GM12865 (cell line): ENCODE data around the gene WASF3.

Experiments used
- DNase-seq: peaks from one replicate; pipeline ENCODE4 v3.0.0; 2010; ENCODE audit warnings: low read depth
- H3K4me3 ChIP-seq: 2 replicates; pipeline ENCODE4 v1.5.1; 2011; ENCODE audit warnings: mild to moderate bottlenecking, low read depth, low read length, control low read depth
- CTCF ChIP-seq: IDR thresholded peaks from 2 replicates; pipeline ENCODE4 v1.5.1; 2011; ENCODE audit warnings: low read length, control low read depth, low read depth, inconsistent platforms; ENCODE audit not compliant: insufficient read depth; ENCODE audit errors: missing control alignments

WASF3 gene

GRCh38 chr13:26688980-26689379 lies 131.5 kb downstream of the WASF3 start:
- H3K4me3 ChIP-seq, result no peak overlapping the region
- TF ChIP-seq CTCF, result no peak
- no peak for DNase-seq

- TF ChIP-seq CTCF, result no peak
- no peak for DNase-seq
- H3K4me3 ChIP-seq, result no peak overlapping the region
Observed at GRCh38 chr13:26693749-26694463, 136.4 kb downstream of the WASF3 start.

GRCh38 chr13:26694609-26695359 lies 137.3 kb downstream of the WASF3 start:
- no peak for DNase-seq
- TF ChIP-seq CTCF, result no peak
- H3K4me3 ChIP-seq, result no peak overlapping the region

DNA sequence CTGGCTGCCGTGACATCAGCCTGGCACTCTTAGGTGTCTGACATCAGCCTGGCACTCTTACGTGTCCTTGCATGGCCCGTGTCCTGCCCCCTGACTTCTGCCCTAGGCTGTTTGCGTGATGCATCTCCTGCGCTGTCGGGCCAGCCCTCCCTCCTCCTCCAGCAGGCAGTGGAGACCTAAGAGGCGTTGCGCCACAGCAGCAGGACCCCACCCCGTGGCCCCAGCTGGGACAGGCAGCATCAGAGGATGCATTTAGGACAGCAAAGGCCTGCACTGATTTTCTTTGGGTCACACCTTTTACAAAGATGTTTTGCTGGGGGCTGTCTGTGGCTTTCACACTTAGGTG lies 137.8 kb downstream of the WASF3 start:
- no peak for DNase-seq
- no peak for TF ChIP-seq CTCF
- no peak overlapping the region for H3K4me3 ChIP-seq

DNA sequence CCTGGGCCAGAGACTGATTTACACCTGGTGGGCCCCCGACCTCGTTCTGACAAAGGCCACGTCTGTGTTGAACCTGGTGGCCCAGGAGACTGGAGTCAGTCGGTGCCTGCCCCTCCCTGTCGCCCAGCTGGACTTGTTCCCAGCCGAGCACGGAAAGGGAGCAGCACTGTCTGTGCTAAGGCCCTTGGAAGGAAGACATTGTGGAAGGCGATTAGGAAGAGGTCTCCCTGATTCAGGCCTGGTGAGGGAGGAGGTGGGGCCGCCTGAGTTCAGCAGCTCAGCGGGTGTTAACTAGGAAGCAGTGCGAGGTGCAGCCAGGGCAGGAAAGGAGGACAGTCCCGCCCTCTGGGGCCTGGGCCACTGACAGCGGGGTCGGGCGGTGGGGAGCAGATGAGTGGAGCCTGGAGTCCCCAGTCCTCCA lies 138.4 kb downstream of the WASF3 start:
- H3K4me3 ChIP-seq, result no peak overlapping the region
- no peak for TF ChIP-seq CTCF
- no peak for DNase-seq

- H3K4me3 ChIP-seq, result no peak overlapping the region
- no peak for DNase-seq
- no peak for TF ChIP-seq CTCF
Observed at GRCh38 chr13:26697069-26697955, 139.8 kb downstream of the WASF3 start.
